Panc1 (cell line): ENCODE results near the gene GALNT18. TPM values are rescaled to one million over a fixed set of nuclear protein-coding genes. Genes with fewer than 3 reads are reported as not detected.

ENCODE experiments used
- ATAC-seq: fragments of 200-7000 bp; cut with Tn5 transposase; 2 replicates; pipeline ENCODE4 v1.9.1; 2020; ENCODE audit warnings: mild to moderate bottlenecking, moderate library complexity
- BruUV-seq: library from RNA; stranded (reverse); fragments of 400-500 nt; replicated peaks from 2 replicates; lab custom pipeline; 2021; lab: Mats Ljungman, UMichigan
- CTCF ChIA-PET: fragments of 300-600 bp; sonication (Branson Sonifier 250); formaldehyde crosslinking; loops from one replicate; lab custom pipeline; 2022; ENCODE audit warnings: antibody characterized with exemption; lab: Charles Lee
- POLR2A ChIA-PET: fragments of 300-600 bp; sonication (Branson Sonifier 250); formaldehyde crosslinking; loops from one replicate; lab custom pipeline; 2022; ENCODE audit warnings: antibody characterized with exemption; lab: Charles Lee
- DNase-seq: peaks from one replicate; pipeline ENCODE4 v3.0.0-alpha.2; 2010; ENCODE audit warnings: low read depth, low spot score
- H3K27ac ChIP-seq: 2 replicates; pipeline ENCODE4 v1.5.1; 2011; ENCODE audit warnings: mild to moderate bottlenecking, low read length, inconsistent platforms
- H3K27me3 ChIP-seq: fragments of 200-500 bp; sonication (Bioruptor generic); 2 replicates; pipeline ENCODE4 v1.6.0; 2014; ENCODE audit warnings: low read length, inconsistent platforms; ENCODE audit not compliant: control insufficient read depth, insufficient read depth
- H3K36me3 ChIP-seq: fragments of 200-500 bp; sonication (Bioruptor generic); 2 replicates; pipeline ENCODE4 v1.5.1; 2014; ENCODE audit warnings: inconsistent platforms, mild to moderate bottlenecking, low read length, moderate library complexity; ENCODE audit not compliant: control insufficient read depth, insufficient read depth
- H3K4me1 ChIP-seq: 2 replicates; pipeline ENCODE4 v1.5.1; 2011; ENCODE audit warnings: inconsistent platforms, mild to moderate bottlenecking, low read length, moderate library complexity; ENCODE audit not compliant: control insufficient read depth, insufficient read depth
- H3K4me3 ChIP-seq, 2 experiments: 2 replicates each; pipeline ENCODE4 v1.5.1; 2011 to 2012; ENCODE audit warnings: low read depth in 2 of 2, low read length in 2 of 2, mild to moderate bottlenecking in 2 of 2, inconsistent platforms in 1 of 2, moderate library complexity in 1 of 2
- H3K9me3 ChIP-seq: fragments of 200-500 bp; sonication (Bioruptor generic); 2 replicates; pipeline ENCODE4 v1.5.1; 2014; ENCODE audit warnings: low read depth, mild to moderate bottlenecking, inconsistent platforms, low read length, moderate library complexity; ENCODE audit not compliant: control insufficient read depth, insufficient read depth
- POLR2AphosphoS5 ChIP-seq: IDR thresholded peaks from 2 replicates; pipeline ENCODE4 v1.6.1; 2012; ENCODE audit warnings: mild to moderate bottlenecking, low read depth, low read length, moderate library complexity
- SIN3A ChIP-seq: IDR thresholded peaks from 2 replicates; pipeline ENCODE4 v1.6.1; 2012; ENCODE audit warnings: low read depth, mild to moderate bottlenecking, low read length, moderate library complexity, borderline replicate concordance; ENCODE audit not compliant: insufficient read depth
- TCF7L2 ChIP-seq: IDR thresholded peaks from 2 replicates; pipeline ENCODE4 v1.6.1; 2011; ENCODE audit warnings: mild to moderate bottlenecking, low read depth, low read length, inconsistent platforms
- in situ Hi-C: cut with HindIII; loops from 2 replicates; pipeline ENCODE4 v1.10.0; 2016; ENCODE audit warnings: low sequenced_read_pairs, low pct_unique_long_range_greater_than_20kb
- intact Hi-C: fragments of 100-400 bp; cut with micrococcal nuclease; formaldehyde crosslinking; loops from one replicate; pipeline ENCODE4 v1.10.0; 2022; ENCODE audit not compliant: unreplicated experiment
- total RNA-seq: library from RNA; stranded (reverse); gene quantifications from one replicate; pipeline ENCODE4 v1.2.1, GENCODE V29; 2021; ENCODE audit not compliant: unreplicated experiment
- TF ChIP-seq, protein P1 (sequence below): fragments of 450-650 bp; IDR thresholded peaks from 2 replicates; pipeline ENCODE4 v1.5.1; 2017; ENCODE audit warnings: mild to moderate bottlenecking
- TF ChIP-seq, protein P2 (sequence below), 2 experiments: IDR thresholded peaks; 2 replicates each; pipeline ENCODE4 v1.6.1; 2011 to 2012; ENCODE audit warnings: low read depth in 2 of 2, control low read depth in 1 of 2, low read length in 1 of 2, mild to moderate bottlenecking in 1 of 2, moderate library complexity in 1 of 2; ENCODE audit not compliant: insufficient read depth in 1 of 2

The GALNT18 gene
- total RNA-seq, 1 experiment from 2014 or later = 8.6 TPM

DNA sequence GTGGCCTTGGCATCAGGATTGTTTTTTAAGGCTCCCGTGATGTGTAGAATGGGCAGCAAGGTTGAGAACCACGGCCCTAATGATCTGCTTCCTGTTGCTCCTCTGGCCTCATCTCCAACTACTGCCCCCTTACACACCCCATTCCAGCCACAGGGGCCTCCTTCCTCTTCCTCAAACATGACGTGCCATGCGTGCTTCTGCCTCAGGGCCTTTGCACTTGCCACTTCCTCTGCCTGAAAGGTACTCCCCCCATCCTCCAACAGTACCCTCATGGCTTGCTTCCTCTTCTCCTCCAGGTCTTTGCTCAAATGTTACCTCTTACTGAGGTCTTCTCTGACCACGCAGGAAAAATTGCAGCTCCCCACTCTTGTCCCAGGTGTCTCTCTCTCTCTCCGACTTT lies 174.8 kb downstream of the GALNT18 start:
- ATAC-seq (no peak), DNase-seq (no peak)
- Histone ChIP-seq H3K4me1 (peaks cover 7% of the 10 kb centered on the region; the same call in 1 of the 2 replicates), H3K4me3 (no peak overlapping the region), H3K27ac (no peak overlapping the region), H3K9me3 (no peaks in the 10 kb centered on the region), H3K27me3 (no peaks in the 10 kb centered on the region), H3K36me3 (no peaks in the 10 kb centered on the region)
- intact Hi-C loops = no loop called here
- ChIA-PET POLR2A (no interaction called here), CTCF (no interaction called here)
- in situ Hi-C loops = no loop called here
- BruUV-seq = no TSS peak
- no peak for TF ChIP-seq POLR2AphosphoS5
- TF ChIP-seq, protein P1, sequence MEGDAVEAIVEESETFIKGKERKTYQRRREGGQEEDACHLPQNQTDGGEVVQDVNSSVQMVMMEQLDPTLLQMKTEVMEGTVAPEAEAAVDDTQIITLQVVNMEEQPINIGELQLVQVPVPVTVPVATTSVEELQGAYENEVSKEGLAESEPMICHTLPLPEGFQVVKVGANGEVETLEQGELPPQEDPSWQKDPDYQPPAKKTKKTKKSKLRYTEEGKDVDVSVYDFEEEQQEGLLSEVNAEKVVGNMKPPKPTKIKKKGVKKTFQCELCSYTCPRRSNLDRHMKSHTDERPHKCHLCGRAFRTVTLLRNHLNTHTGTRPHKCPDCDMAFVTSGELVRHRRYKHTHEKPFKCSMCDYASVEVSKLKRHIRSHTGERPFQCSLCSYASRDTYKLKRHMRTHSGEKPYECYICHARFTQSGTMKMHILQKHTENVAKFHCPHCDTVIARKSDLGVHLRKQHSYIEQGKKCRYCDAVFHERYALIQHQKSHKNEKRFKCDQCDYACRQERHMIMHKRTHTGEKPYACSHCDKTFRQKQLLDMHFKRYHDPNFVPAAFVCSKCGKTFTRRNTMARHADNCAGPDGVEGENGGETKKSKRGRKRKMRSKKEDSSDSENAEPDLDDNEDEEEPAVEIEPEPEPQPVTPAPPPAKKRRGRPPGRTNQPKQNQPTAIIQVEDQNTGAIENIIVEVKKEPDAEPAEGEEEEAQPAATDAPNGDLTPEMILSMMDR = no peak
- TF ChIP-seq, protein P2, sequence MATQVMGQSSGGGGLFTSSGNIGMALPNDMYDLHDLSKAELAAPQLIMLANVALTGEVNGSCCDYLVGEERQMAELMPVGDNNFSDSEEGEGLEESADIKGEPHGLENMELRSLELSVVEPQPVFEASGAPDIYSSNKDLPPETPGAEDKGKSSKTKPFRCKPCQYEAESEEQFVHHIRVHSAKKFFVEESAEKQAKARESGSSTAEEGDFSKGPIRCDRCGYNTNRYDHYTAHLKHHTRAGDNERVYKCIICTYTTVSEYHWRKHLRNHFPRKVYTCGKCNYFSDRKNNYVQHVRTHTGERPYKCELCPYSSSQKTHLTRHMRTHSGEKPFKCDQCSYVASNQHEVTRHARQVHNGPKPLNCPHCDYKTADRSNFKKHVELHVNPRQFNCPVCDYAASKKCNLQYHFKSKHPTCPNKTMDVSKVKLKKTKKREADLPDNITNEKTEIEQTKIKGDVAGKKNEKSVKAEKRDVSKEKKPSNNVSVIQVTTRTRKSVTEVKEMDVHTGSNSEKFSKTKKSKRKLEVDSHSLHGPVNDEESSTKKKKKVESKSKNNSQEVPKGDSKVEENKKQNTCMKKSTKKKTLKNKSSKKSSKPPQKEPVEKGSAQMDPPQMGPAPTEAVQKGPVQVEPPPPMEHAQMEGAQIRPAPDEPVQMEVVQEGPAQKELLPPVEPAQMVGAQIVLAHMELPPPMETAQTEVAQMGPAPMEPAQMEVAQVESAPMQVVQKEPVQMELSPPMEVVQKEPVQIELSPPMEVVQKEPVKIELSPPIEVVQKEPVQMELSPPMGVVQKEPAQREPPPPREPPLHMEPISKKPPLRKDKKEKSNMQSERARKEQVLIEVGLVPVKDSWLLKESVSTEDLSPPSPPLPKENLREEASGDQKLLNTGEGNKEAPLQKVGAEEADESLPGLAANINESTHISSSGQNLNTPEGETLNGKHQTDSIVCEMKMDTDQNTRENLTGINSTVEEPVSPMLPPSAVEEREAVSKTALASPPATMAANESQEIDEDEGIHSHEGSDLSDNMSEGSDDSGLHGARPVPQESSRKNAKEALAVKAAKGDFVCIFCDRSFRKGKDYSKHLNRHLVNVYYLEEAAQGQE (IDR thresholded peaks at IDR 0.05; ENCODE audit: insufficient read depth in 1 of 2, low read depth in 2 of 2, low read length in 1 of 2) = no peak
- no peak for TF ChIP-seq TCF7L2
- no peak for TF ChIP-seq SIN3A

DNA sequence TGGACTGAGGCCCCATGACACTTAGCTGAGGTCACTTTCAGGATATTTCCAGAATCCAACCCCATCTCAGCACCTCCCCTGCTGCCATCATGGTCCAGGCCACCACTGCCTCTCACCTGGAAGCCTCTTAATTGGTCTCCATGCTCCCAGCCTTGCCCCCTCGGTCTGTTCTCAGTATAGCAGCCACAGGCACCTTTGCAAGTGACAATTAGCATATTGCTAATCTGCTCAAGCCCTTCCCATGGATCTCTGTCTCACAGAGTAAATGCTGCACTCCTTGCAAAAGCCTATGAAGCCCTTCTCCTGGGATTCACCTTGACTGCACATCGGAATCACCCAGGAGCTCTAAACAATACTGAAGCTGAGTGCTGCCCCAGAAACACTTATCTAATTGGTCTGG lies 175.2 kb downstream of the GALNT18 start:
- H3K4me3 ChIP-seq = no peak overlapping the region
- BruUV-seq = no TSS peak
- ATAC-seq (no peak), DNase-seq (no peak)
- no peaks in the 10 kb centered on the region for H3K27me3 ChIP-seq
- H3K4me1 ChIP-seq = peaks cover 7% of the 10 kb centered on the region; the same call in 1 of the 2 replicates
- no peak overlapping the region for H3K27ac ChIP-seq
- intact Hi-C loops (no loop called here), in situ Hi-C loops (no loop called here)
- CTCF ChIA-PET = no interaction called here
- POLR2A ChIA-PET = no interaction called here
- no peak for TF ChIP-seq SIN3A
- TF ChIP-seq, protein P2 (IDR thresholded peaks at IDR 0.05; ENCODE audit: insufficient read depth in 1 of 2, low read depth in 2 of 2, low read length in 1 of 2) = no peak
- TF ChIP-seq, protein P1 = no peak
- TF ChIP-seq TCF7L2 = no peak
- TF ChIP-seq POLR2AphosphoS5 = no peak
- H3K9me3 ChIP-seq = no peaks in the 10 kb centered on the region
- no peaks in the 10 kb centered on the region for H3K36me3 ChIP-seq
